ENCODE measurements around the gene FASN.

The FASN gene

GRCh38 chr17:82101767-82102679 lies 4.0 kb upstream of the FASN start:
- peak; percentile 57 for DNase-seq (ENCODE audit: low spot score)

- no peak for DNase-seq (ENCODE audit: low spot score)
Measured at GRCh38 chr17:82101301-82101715, 3.3 kb upstream of the FASN start.

- no peak for DNase-seq (ENCODE audit: low spot score)
Measured at GRCh38 chr17:82100502-82101298, 2.7 kb upstream of the FASN start.

- no peak for DNase-seq (ENCODE audit: low spot score)
Measured at GRCh38 chr17:82098939-82099763, 1.1 kb upstream of the FASN start.

GRCh38 chr17:82097919-82098168 lies 192 bp downstream of the FASN start:
- no peak for DNase-seq (ENCODE audit: low spot score)

- DNase-seq (ENCODE audit: low spot score): peak; percentile 56
Measured at GRCh38 chr17:82097184-82097918, 685 bp downstream of the FASN start.

- no peak for DNase-seq (ENCODE audit: low spot score)
Measured at GRCh38 chr17:82096709-82097183, 1.3 kb downstream of the FASN start.

- no peak for DNase-seq (ENCODE audit: low spot score)
Measured at GRCh38 chr17:82095777-82096708, 2.0 kb downstream of the FASN start.

GRCh38 chr17:82094931-82095776 lies 2.9 kb downstream of the FASN start:
- DNase-seq (ENCODE audit: low spot score): no peak

- DNase-seq (ENCODE audit: low spot score): no peak
Measured at GRCh38 chr17:82092995-82093751, 4.9 kb downstream of the FASN start.

GRCh38 chr17:82092628-82092994 lies 5.4 kb downstream of the FASN start:
- no peak for DNase-seq (ENCODE audit: low spot score)

- no peak for DNase-seq (ENCODE audit: low spot score)
Measured at GRCh38 chr17:82092094-82092586, 5.9 kb downstream of the FASN start.

- no peak for DNase-seq (ENCODE audit: low spot score)
Measured at GRCh38 chr17:82091264-82092066, 6.6 kb downstream of the FASN start.

- no peak for DNase-seq (ENCODE audit: low spot score)
Measured at GRCh38 chr17:82090549-82091263, 7.3 kb downstream of the FASN start.

GRCh38 chr17:82089723-82090548 lies 8.1 kb downstream of the FASN start:
- no peak for DNase-seq (ENCODE audit: low spot score)

Data from HuH-7 (cell line).